Measurements from ENCODE around the gene PLS3. TPM values are rescaled to one million over a fixed set of nuclear protein-coding genes. Genes with fewer than 3 reads are reported as not detected.

PLS3 gene
- total RNA-seq, 3 donors from 2014 or later = 64.6 to 79.5 (median 69.4) TPM

GRCh38 chrX:115650449-115650848, 89.5 kb downstream of the PLS3 start:
- H3K9me3 ChIP-seq = no peaks in the 10 kb centered on the region
- H3K36me3 ChIP-seq = no peaks in the 10 kb centered on the region
- peaks cover 0 to 51% of the 10 kb centered on the region in 2 donors for H3K27me3 ChIP-seq
- H3K4me3 ChIP-seq = no peak overlapping the region
- DNase-seq (ENCODE audit: low spot score in 2 of 2) = no peak
- TF ChIP-seq POLR2A (IDR thresholded peaks at IDR 0.05) (no peak), CTCF (IDR thresholded peaks at IDR 0.05) (no peak), POLR2AphosphoS5 (IDR thresholded peaks at IDR 0.05) (no peak)
- H3K27ac ChIP-seq = no peak overlapping the region
- no peaks in the 10 kb centered on the region for H3K4me1 ChIP-seq
- intact Hi-C loops (cut with DNase I; ENCODE audit: low total_unique reads) = no loop called here

DNA sequence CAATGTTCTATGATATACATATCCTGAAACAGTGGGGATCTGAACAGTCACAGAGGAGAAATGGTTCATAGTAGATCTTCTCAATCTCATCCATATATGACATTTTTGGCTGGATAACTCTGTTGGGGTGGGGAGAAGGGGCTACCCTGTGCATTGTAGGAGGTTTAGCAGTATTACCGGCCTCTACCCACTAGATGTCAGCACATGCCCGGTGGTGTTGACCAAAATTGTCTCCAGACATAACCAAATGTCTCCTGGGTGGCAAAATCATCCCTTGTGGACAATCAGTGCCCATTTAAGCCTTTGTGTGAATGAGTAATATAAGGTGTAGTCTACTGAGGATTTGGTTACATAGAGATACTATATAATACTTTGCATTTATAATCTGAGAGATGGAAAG, 89.9 kb downstream of the PLS3 start:
- no peak overlapping the region for H3K27ac ChIP-seq
- no peak for DNase-seq (ENCODE audit: low spot score in 2 of 2)
- no peaks in the 10 kb centered on the region for H3K9me3 ChIP-seq
- no peaks in the 10 kb centered on the region for H3K36me3 ChIP-seq
- no peak overlapping the region for H3K4me3 ChIP-seq
- H3K4me1 ChIP-seq = no peaks in the 10 kb centered on the region
- TF ChIP-seq CTCF (IDR thresholded peaks at IDR 0.05) = peak in 1 of 3 donors; percentile 31
- no peak for TF ChIP-seq POLR2A (IDR thresholded peaks at IDR 0.05)
- H3K27me3 ChIP-seq = peaks cover 0 to 52% of the 10 kb centered on the region in 2 donors
- intact Hi-C loops (cut with DNase I; ENCODE audit: low total_unique reads) = no loop called here

GRCh38 chrX:115652221-115652620, 91.2 kb downstream of the PLS3 start:
- Histone ChIP-seq H3K36me3 (no peaks in the 10 kb centered on the region), H3K4me1 (no peaks in the 10 kb centered on the region), H3K27ac (no peak overlapping the region), H3K27me3 (peaks cover 0 to 61% of the 10 kb centered on the region in 2 donors), H3K4me3 (no peak overlapping the region), H3K9me3 (no peaks in the 10 kb centered on the region)
- intact Hi-C loops (cut with DNase I; ENCODE audit: low total_unique reads) = no loop called here
- DNase-seq (ENCODE audit: low spot score in 2 of 2) = no peak
- no peak for TF ChIP-seq CTCF (IDR thresholded peaks at IDR 0.05)
- no peak for TF ChIP-seq POLR2AphosphoS5 (IDR thresholded peaks at IDR 0.05)
- no peak for TF ChIP-seq POLR2A (IDR thresholded peaks at IDR 0.05)

- Histone ChIP-seq H3K4me1 (no peaks in the 10 kb centered on the region), H3K9me3 (no peaks in the 10 kb centered on the region), H3K27me3 (peaks cover 0 to 14% of the 10 kb centered on the region in 2 donors), H3K36me3 (no peaks in the 10 kb centered on the region), H3K27ac (no peak overlapping the region), H3K4me3 (no peak overlapping the region)
- TF ChIP-seq POLR2AphosphoS5 (IDR thresholded peaks at IDR 0.05) = no peak
- TF ChIP-seq CTCF (IDR thresholded peaks at IDR 0.05) = no peak
- TF ChIP-seq POLR2A (IDR thresholded peaks at IDR 0.05) = no peak
- intact Hi-C loops (cut with DNase I; ENCODE audit: low total_unique reads) = no loop called here
- no peak for DNase-seq (ENCODE audit: low spot score in 2 of 2)
Observed at GRCh38 chrX:115665122-115665521, 104.1 kb downstream of the PLS3 start.

- DNase-seq (ENCODE audit: low spot score in 2 of 2) = no peak
- intact Hi-C loops (cut with DNase I; ENCODE audit: low total_unique reads) = no loop called here
Observed at GRCh38 chrX:115679460-115679859, 118.5 kb downstream of the PLS3 start.

More at GRCh38 chrX:115679460-115679859, 118.5 kb downstream of the PLS3 start:
- Histone ChIP-seq H3K4me1 (no peaks in the 10 kb centered on the region), H3K27me3 (peaks cover 0 to 70% of the 10 kb centered on the region in 2 donors), H3K9me3 (no peaks in the 10 kb centered on the region), H3K27ac (no peak overlapping the region), H3K36me3 (no peaks in the 10 kb centered on the region), H3K4me3 (no peak overlapping the region)
- TF ChIP-seq POLR2A (IDR thresholded peaks at IDR 0.05) = no peak
- TF ChIP-seq POLR2AphosphoS5 (IDR thresholded peaks at IDR 0.05) = no peak
- no peak for TF ChIP-seq CTCF (IDR thresholded peaks at IDR 0.05)

Data from breast epithelium (tissue), 4 donors.